Osteocyte (in vitro differentiated cells): ENCODE measurements around the gene LEUTX. TPM values are rescaled to one million over a fixed set of nuclear protein-coding genes. Genes with fewer than 3 reads are reported as not detected.

Experiments
- DNase-seq: peaks from one replicate; pipeline ENCODE4 v3.0.0; 2021; ENCODE audit warnings: mixed read lengths; ENCODE audit not compliant: unreplicated experiment; ENCODE audit errors: extremely low spot score
- H3K27ac Mint-ChIP-seq: one replicate; pipeline ENCODE4 v1.8.0; 2021; ENCODE audit warnings: mild to moderate bottlenecking, mixed read lengths; ENCODE audit not compliant: unreplicated experiment
- H3K27me3 Mint-ChIP-seq: one replicate; pipeline ENCODE4 v1.8.0; 2021; ENCODE audit warnings: mixed read lengths; ENCODE audit not compliant: unreplicated experiment
- H3K36me3 Mint-ChIP-seq: one replicate; pipeline ENCODE4 v1.8.0; 2021; ENCODE audit warnings: mixed read lengths; ENCODE audit not compliant: unreplicated experiment
- H3K4me1 Mint-ChIP-seq: one replicate; pipeline ENCODE4 v1.8.0; 2021; ENCODE audit warnings: mixed read lengths; ENCODE audit not compliant: unreplicated experiment
- H3K4me3 Mint-ChIP-seq: one replicate; pipeline ENCODE4 v1.8.0; 2021; ENCODE audit warnings: mild to moderate bottlenecking, moderate library complexity, mixed read lengths; ENCODE audit not compliant: unreplicated experiment
- H3K9me3 Mint-ChIP-seq: one replicate; pipeline ENCODE4 v1.8.0; 2021; ENCODE audit warnings: mixed read lengths; ENCODE audit not compliant: unreplicated experiment
- total RNA-seq: library from RNA; stranded (reverse); gene quantifications from 2 replicates; pipeline ENCODE4 v1.2.1, GENCODE V29; 2021
- TF ChIP-seq, protein P1 (sequence below): fragments of 200-600 bp; sonication (generic); IDR thresholded peaks from 2 replicates; pipeline ENCODE4 v1.5.0; 2021; ENCODE audit warnings: antibody characterized with exemption, mild to moderate bottlenecking, moderate library complexity

Gene LEUTX
- total RNA-seq, 1 donor from 2014 or later: not detected

DNA sequence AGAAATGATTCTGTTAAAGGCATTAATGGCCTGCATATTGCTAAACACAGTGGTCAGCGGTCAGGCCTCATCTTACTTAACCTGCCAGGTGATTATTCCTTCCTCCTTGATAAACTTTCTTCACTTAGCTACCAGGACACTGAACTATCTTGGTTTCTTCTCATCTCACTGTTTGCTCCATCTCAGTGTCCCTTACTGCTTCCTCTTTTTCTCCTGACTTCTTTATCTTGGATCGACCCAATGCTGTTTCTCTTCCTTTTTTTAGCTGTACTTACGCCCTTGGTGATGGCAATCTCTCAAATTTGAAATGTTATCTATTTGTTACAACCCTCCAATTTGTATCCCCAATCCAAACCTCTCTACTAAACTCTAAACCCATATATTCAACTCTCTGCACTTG is 33.0 kb upstream of the LEUTX start:
- Mint-ChIP-seq H3K36me3 (no peaks in the 10 kb centered on the region), H3K4me1 (no peaks in the 10 kb centered on the region), H3K9me3 (no peaks in the 10 kb centered on the region), H3K27me3 (peaks cover 18% of the 10 kb centered on the region), H3K4me3 (no peak overlapping the region), H3K27ac (no peak overlapping the region)
- DNase-seq: no peak
- TF ChIP-seq, protein P1, sequence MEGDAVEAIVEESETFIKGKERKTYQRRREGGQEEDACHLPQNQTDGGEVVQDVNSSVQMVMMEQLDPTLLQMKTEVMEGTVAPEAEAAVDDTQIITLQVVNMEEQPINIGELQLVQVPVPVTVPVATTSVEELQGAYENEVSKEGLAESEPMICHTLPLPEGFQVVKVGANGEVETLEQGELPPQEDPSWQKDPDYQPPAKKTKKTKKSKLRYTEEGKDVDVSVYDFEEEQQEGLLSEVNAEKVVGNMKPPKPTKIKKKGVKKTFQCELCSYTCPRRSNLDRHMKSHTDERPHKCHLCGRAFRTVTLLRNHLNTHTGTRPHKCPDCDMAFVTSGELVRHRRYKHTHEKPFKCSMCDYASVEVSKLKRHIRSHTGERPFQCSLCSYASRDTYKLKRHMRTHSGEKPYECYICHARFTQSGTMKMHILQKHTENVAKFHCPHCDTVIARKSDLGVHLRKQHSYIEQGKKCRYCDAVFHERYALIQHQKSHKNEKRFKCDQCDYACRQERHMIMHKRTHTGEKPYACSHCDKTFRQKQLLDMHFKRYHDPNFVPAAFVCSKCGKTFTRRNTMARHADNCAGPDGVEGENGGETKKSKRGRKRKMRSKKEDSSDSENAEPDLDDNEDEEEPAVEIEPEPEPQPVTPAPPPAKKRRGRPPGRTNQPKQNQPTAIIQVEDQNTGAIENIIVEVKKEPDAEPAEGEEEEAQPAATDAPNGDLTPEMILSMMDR: no peak

DNA sequence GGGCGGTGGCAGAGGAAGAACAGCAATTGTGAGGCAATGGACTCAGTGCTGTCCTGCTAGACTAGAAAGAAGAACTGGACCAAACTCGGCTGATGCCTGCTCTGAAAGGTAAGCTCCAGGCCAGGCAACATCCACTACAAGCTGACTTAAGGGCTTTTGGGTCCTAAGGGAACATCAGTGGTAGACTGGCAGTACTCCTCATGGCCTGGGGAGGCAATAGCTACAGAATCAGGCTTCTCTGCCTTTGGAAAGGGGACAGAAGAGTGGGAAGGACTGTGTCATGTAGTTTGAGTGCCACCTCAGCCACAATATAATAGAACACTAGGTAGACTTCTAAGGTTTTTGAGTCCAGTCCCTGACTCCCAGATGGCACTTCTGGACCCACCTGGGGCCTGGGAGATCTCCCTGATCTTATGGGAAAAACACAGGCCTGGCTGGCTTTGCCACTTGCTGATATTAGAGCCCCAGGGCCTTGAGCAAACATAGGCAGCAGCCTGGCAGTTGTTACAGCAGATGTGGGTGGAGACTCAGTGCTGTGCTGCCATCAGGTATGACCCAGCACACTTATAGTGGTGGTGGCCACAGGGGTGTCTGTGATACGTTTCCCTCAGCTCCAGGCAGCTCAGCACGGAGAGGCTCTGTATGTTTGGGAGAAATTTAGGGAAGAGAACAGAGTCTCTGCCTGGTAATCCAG is 31.7 kb upstream of the LEUTX start:
- Mint-ChIP-seq H3K36me3 (no peaks in the 10 kb centered on the region), H3K27ac (no peak overlapping the region), H3K4me1 (no peaks in the 10 kb centered on the region), H3K27me3 (peaks cover 17% of the 10 kb centered on the region), H3K4me3 (no peak overlapping the region), H3K9me3 (no peaks in the 10 kb centered on the region)
- TF ChIP-seq, protein P1: no peak
- no peak for DNase-seq

DNA sequence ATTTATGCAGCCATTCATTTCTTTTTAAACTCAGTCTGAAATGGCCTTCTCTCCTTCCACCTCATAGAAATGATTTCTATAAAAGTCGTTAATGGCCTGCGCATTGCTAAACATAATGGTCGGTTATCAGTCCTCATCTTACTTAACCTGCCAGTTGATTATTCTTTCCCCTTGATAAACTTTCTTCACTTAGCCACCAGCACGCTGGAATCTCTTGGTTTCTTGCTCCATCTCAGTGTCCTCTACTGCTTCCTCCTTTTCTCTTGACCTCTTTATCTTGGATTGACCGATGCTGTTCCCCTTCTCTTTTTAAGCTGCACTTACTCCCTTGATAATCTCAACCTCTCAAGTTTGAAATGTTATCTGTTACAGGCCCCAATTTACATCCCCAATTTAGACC is 28.7 kb upstream of the LEUTX start:
- TF ChIP-seq, protein P1: no peak
- peaks cover 14% of the 10 kb centered on the region for H3K27me3 Mint-ChIP-seq
- no peaks in the 10 kb centered on the region for H3K36me3 Mint-ChIP-seq
- DNase-seq: no peak
- H3K4me1 Mint-ChIP-seq: no peaks in the 10 kb centered on the region
- no peak overlapping the region for H3K27ac Mint-ChIP-seq
- no peak overlapping the region for H3K4me3 Mint-ChIP-seq
- H3K9me3 Mint-ChIP-seq: no peaks in the 10 kb centered on the region

DNA sequence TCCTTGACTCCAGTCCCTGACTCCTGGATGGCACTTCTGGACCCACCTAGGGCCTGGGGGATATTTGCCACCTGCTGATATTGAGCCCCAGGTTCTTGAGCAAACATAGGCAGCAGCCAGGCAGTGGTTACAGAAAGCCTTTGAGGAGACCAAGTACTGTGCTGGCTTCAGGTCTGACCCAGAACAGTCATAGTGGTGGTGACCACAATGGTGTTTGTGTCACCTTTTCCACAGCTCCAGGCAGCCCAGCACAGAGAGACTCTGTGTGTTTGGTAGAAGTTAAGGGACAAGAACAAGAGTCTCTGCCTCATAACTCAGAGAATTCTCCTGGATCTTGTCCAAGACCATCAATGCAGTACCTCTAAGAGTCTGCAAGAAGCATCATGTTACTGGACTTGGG is 26.3 kb upstream of the LEUTX start:
- no peak for DNase-seq
- TF ChIP-seq, protein P1: no peak
- no peak overlapping the region for H3K27ac Mint-ChIP-seq
- H3K4me3 Mint-ChIP-seq: no peak overlapping the region
- no peaks in the 10 kb centered on the region for H3K36me3 Mint-ChIP-seq
- H3K4me1 Mint-ChIP-seq: no peaks in the 10 kb centered on the region
- H3K9me3 Mint-ChIP-seq: no peaks in the 10 kb centered on the region
- peaks cover 11% of the 10 kb centered on the region for H3K27me3 Mint-ChIP-seq

DNA sequence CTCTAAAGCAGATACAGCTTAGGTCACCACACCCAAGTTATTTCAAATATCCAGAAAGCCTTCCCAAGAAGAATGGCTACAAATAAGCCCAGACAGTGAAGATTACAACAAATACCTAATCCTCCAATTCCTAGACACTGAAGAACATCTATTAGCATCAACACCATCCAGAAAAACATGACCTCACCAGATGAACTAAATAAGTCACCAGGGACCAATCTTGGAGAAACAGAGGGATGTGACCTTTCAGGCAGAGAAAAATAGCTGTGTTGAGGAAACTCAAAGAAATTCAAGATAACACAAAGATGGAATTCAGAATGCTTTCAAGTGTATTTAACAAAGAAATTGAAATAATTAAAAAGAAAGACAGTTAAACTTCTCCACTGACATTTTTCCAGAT is 25.9 kb upstream of the LEUTX start:
- Mint-ChIP-seq H3K27me3 (peaks cover 13% of the 10 kb centered on the region), H3K4me1 (no peaks in the 10 kb centered on the region), H3K4me3 (no peak overlapping the region), H3K27ac (no peak overlapping the region), H3K9me3 (no peaks in the 10 kb centered on the region), H3K36me3 (no peaks in the 10 kb centered on the region)
- no peak for DNase-seq
- TF ChIP-seq, protein P1: no peak
